ENCODE results near the gene GXYLT2. TPM values are rescaled to one million over a fixed set of nuclear protein-coding genes. Genes with fewer than 3 reads are reported as not detected.

Gene GXYLT2
- total RNA-seq, 2 experiments from 2014 or later: 0.08 TPM; not detected in 1

GRCh38 chr3:73009750-73010149, 121.9 kb downstream of the GXYLT2 start:
- Histone ChIP-seq H3K27me3 (ENCODE audit: control insufficient read depth in 1 of 2, insufficient read depth in 2 of 2, low read length in 2 of 2) (no peaks in the 10 kb centered on the region), H3K4me1 (ENCODE audit: insufficient read depth, low read length) (peaks cover 37% of the 10 kb centered on the region), H3K4me3 (ENCODE audit: low read length) (no peak overlapping the region), H3K9me3 (ENCODE audit: control insufficient read depth in 1 of 2, insufficient read depth in 1 of 2, low read length in 2 of 2) (no peaks in the 10 kb centered on the region), H3K27ac (ENCODE audit: low read depth in 1 of 2, low read length in 2 of 2) (no peak overlapping the region), H3K36me3 (ENCODE audit: insufficient read depth, low read length) (peaks cover 49% of the 10 kb centered on the region)
- ATAC-seq (ENCODE audit: poor library complexity): no peak
- Mint-ChIP-seq H3K4me3 (no peak overlapping the region), H3K9me3 (no peaks in the 10 kb centered on the region), H3K4me1 (ENCODE audit: low read depth) (peaks cover 77% of the 10 kb centered on the region), H3K27me3 (no peaks in the 10 kb centered on the region), H3K36me3 (ENCODE audit: low read depth) (peaks cover 77% of the 10 kb centered on the region), H3K27ac (peak overlapping the region; percentile 48)
- TF ChIP-seq CTCF (IDR thresholded peaks at IDR 0.05): no peak
- no peak for DNase-seq
- POLR2A ChIA-PET: interaction anchor here (1.4 kb wide), 1 partner anchor 9 kb away, joined by 7 read pairs; no protein-coding TSS in a partner anchor
- intact Hi-C loops (cut with DNase I, micrococcal nuclease): no loop called here
- CTCF ChIA-PET: no interaction called here

GRCh38 chr3:73010158-73010557, 122.3 kb downstream of the GXYLT2 start:
- no peaks in the 10 kb centered on the region for H3K9me3 ChIP-seq (ENCODE audit: control insufficient read depth in 1 of 2, insufficient read depth in 1 of 2, low read length in 2 of 2)
- H3K27me3 ChIP-seq (ENCODE audit: control insufficient read depth in 1 of 2, insufficient read depth in 2 of 2, low read length in 2 of 2): no peaks in the 10 kb centered on the region
- Mint-ChIP-seq H3K27ac (peak overlapping the region; percentile 48), H3K4me3 (no peak overlapping the region), H3K9me3 (no peaks in the 10 kb centered on the region), H3K27me3 (no peaks in the 10 kb centered on the region), H3K4me1 (ENCODE audit: low read depth) (peaks cover 79% of the 10 kb centered on the region), H3K36me3 (ENCODE audit: low read depth) (peaks cover 77% of the 10 kb centered on the region)
- DNase-seq (no peak), ATAC-seq (ENCODE audit: poor library complexity) (no peak)
- ChIA-PET POLR2A (interaction anchor here (1.4 kb wide), 1 partner anchor 10 kb away, joined by 7 read pairs; no protein-coding TSS in a partner anchor), CTCF (interaction anchor here (2.1 kb wide), 1 partner anchor 8 kb away, joined by 6 read pairs; no protein-coding TSS in a partner anchor)
- H3K4me1 ChIP-seq (ENCODE audit: insufficient read depth, low read length): peaks cover 39% of the 10 kb centered on the region
- peaks cover 52% of the 10 kb centered on the region for H3K36me3 ChIP-seq (ENCODE audit: insufficient read depth, low read length)
- no peak for TF ChIP-seq CTCF (IDR thresholded peaks at IDR 0.05)
- H3K4me3 ChIP-seq (ENCODE audit: low read length): no peak overlapping the region
- H3K27ac ChIP-seq (ENCODE audit: low read depth in 1 of 2, low read length in 2 of 2): no peak overlapping the region
- intact Hi-C loops (cut with DNase I, micrococcal nuclease): no loop called here

GRCh38 chr3:73018298-73018697, 130.5 kb downstream of the GXYLT2 start:
- H3K9me3 ChIP-seq (ENCODE audit: control insufficient read depth in 1 of 2, insufficient read depth in 1 of 2, low read length in 2 of 2): no peaks in the 10 kb centered on the region
- intact Hi-C loops (cut with DNase I, micrococcal nuclease): no loop called here
- H3K36me3 Mint-ChIP-seq (ENCODE audit: low read depth): peaks cover 35% of the 10 kb centered on the region
- H3K4me3 Mint-ChIP-seq: no peak overlapping the region
- TF ChIP-seq CTCF (IDR thresholded peaks at IDR 0.05): no peak
- ATAC-seq (ENCODE audit: poor library complexity): no peak
- DNase-seq: no peak
- H3K9me3 Mint-ChIP-seq: no peaks in the 10 kb centered on the region
- no peak overlapping the region for H3K27ac ChIP-seq (ENCODE audit: low read depth in 1 of 2, low read length in 2 of 2)
- H3K4me1 ChIP-seq (ENCODE audit: insufficient read depth, low read length): peaks cover 39% of the 10 kb centered on the region
- peaks cover 66% of the 10 kb centered on the region for H3K4me1 Mint-ChIP-seq (ENCODE audit: low read depth)
- no peak overlapping the region for H3K4me3 ChIP-seq (ENCODE audit: low read length)
- peaks cover 5% of the 10 kb centered on the region for H3K36me3 ChIP-seq (ENCODE audit: insufficient read depth, low read length)
- POLR2A ChIA-PET: no interaction called here
- no peaks in the 10 kb centered on the region for H3K27me3 Mint-ChIP-seq
- peak overlapping the region; percentile 50 for H3K27ac Mint-ChIP-seq
- CTCF ChIA-PET: no interaction called here
- no peaks in the 10 kb centered on the region for H3K27me3 ChIP-seq (ENCODE audit: control insufficient read depth in 1 of 2, insufficient read depth in 2 of 2, low read length in 2 of 2)
